Vagina (tissue), 2 donors: ENCODE measurements around the gene AQP11. TPM values are rescaled to one million over a fixed set of nuclear protein-coding genes. Genes with fewer than 3 reads are reported as not detected.

ENCODE experiments used
- DNase-seq, 2 donors: peaks; one replicate each; pipeline ENCODE4 v3.0.0-alpha.2; 2017; ENCODE audit errors: extremely low spot score in 2 of 2
- H3K27ac ChIP-seq: fragments of 200-600 bp; sonication (generic); one replicate; pipeline ENCODE4 v1.5.1; 2019
- H3K27me3 ChIP-seq: fragments of 200-600 bp; sonication (generic); one replicate; pipeline ENCODE4 v1.5.1; 2019
- H3K36me3 ChIP-seq, 2 donors: fragments of 200-600 bp; sonication (generic); one replicate each; pipeline ENCODE4 v1.5.1; 2017 to 2019
- H3K4me1 ChIP-seq: fragments of 200-600 bp; sonication (generic); one replicate; pipeline ENCODE4 v1.5.1; 2019
- H3K4me3 ChIP-seq, 2 donors: fragments of 200-600 bp; sonication (generic); 1 replicate in 1 of 2; 2 replicates in 1 of 2; pipeline ENCODE4 v1.5.1; 2016 to 2019
- H3K9me3 ChIP-seq: fragments of 200-600 bp; sonication (generic); one replicate; pipeline ENCODE4 v1.5.1; 2019
- POLR2A ChIP-seq, 2 donors: fragments of 450-650 bp; IDR thresholded peaks; one replicate each; pipeline ENCODE4 v1.6.1; 2017; ENCODE audit warnings: antibody characterized with exemption in 2 of 2, mild to moderate bottlenecking in 2 of 2, moderate library complexity in 2 of 2
- POLR2AphosphoS5 ChIP-seq, 2 donors: sonication (generic); formaldehyde crosslinking; IDR thresholded peaks; one replicate each; pipeline ENCODE4 v1.9.0; 2017; ENCODE audit warnings: antibody characterized with exemption in 2 of 2, mild to moderate bottlenecking in 2 of 2, low read depth in 1 of 2; ENCODE audit not compliant: insufficient read depth in 1 of 2
- intact Hi-C: fragments of 100-400 bp; cut with DNase I; formaldehyde crosslinking; loops from one replicate; pipeline ENCODE4 v1.15.1; 2023
- total RNA-seq: library from RNA; depleted of rRNA; stranded (reverse); fragments of >200 nt; gene quantifications from one replicate; pipeline ENCODE4 v1.2.3, GENCODE V29; 2016
- TF ChIP-seq, protein P1 (sequence below), 3 experiments: fragments of 450-650 bp in 2 of 3; fragments of 200-600 bp in 1 of 3; sonication (generic) in 1 of 3; IDR thresholded peaks; one replicate each; pipeline ENCODE4 v1.5.1; 2017 to 2019; ENCODE audit warnings: antibody characterized with exemption in 3 of 3, mild to moderate bottlenecking in 2 of 3, moderate library complexity in 2 of 3

Gene AQP11
- total RNA-seq, 1 donor from 2014 or later = 1.7 TPM

GRCh38 chr11:77580712-77581337 lies 8.9 kb upstream of the AQP11 start:
- no peaks in the 10 kb centered on the region for H3K27me3 ChIP-seq
- H3K4me1 ChIP-seq = no peaks in the 10 kb centered on the region
- TF ChIP-seq POLR2AphosphoS5 (IDR thresholded peaks at IDR 0.05; ENCODE audit: insufficient read depth in 1 of 2, low read depth in 1 of 2) (no peak), POLR2A (IDR thresholded peaks at IDR 0.05) (no peak)
- TF ChIP-seq, protein P1, sequence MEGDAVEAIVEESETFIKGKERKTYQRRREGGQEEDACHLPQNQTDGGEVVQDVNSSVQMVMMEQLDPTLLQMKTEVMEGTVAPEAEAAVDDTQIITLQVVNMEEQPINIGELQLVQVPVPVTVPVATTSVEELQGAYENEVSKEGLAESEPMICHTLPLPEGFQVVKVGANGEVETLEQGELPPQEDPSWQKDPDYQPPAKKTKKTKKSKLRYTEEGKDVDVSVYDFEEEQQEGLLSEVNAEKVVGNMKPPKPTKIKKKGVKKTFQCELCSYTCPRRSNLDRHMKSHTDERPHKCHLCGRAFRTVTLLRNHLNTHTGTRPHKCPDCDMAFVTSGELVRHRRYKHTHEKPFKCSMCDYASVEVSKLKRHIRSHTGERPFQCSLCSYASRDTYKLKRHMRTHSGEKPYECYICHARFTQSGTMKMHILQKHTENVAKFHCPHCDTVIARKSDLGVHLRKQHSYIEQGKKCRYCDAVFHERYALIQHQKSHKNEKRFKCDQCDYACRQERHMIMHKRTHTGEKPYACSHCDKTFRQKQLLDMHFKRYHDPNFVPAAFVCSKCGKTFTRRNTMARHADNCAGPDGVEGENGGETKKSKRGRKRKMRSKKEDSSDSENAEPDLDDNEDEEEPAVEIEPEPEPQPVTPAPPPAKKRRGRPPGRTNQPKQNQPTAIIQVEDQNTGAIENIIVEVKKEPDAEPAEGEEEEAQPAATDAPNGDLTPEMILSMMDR (IDR thresholded peaks at IDR 0.05) = no peak
- no peaks in the 10 kb centered on the region for H3K36me3 ChIP-seq
- no peak overlapping the region for H3K4me3 ChIP-seq
- intact Hi-C loops = no loop called here
- no peak overlapping the region for H3K27ac ChIP-seq
- no peaks in the 10 kb centered on the region for H3K9me3 ChIP-seq
- DNase-seq = no peak

- no peaks in the 10 kb centered on the region for H3K9me3 ChIP-seq
- peak overlapping the region; percentile 82 for H3K27ac ChIP-seq
- intact Hi-C loops = no loop called here
- DNase-seq = no peak
- no peaks in the 10 kb centered on the region for H3K36me3 ChIP-seq
- TF ChIP-seq POLR2AphosphoS5 (IDR thresholded peaks at IDR 0.05; ENCODE audit: insufficient read depth in 1 of 2, low read depth in 1 of 2) (no peak), POLR2A (IDR thresholded peaks at IDR 0.05) (no peak)
- TF ChIP-seq, protein P1 (IDR thresholded peaks at IDR 0.05) = no peak
- no peaks in the 10 kb centered on the region for H3K27me3 ChIP-seq
- H3K4me1 ChIP-seq = no peaks in the 10 kb centered on the region
- H3K4me3 ChIP-seq = peak overlapping the region; percentile 60 to 76
These were observed 602 bp upstream of the AQP11 start for GRCh38 chr11:77589181-77589520.

GRCh38 chr11:77590194-77590782 lies 535 bp downstream of the AQP11 start:
- Histone ChIP-seq H3K4me3 (peak overlapping the region; percentile 60 to 76), H3K27me3 (no peaks in the 10 kb centered on the region), H3K27ac (peak overlapping the region; percentile 82), H3K9me3 (no peaks in the 10 kb centered on the region), H3K36me3 (no peaks in the 10 kb centered on the region), H3K4me1 (no peaks in the 10 kb centered on the region)
- DNase-seq = no peak
- intact Hi-C loops = no loop called here
- TF ChIP-seq POLR2AphosphoS5 (IDR thresholded peaks at IDR 0.05; ENCODE audit: insufficient read depth in 1 of 2, low read depth in 1 of 2) = peak in 1 of 2 donors; percentile 51
- TF ChIP-seq POLR2A (IDR thresholded peaks at IDR 0.05) = no peak
- TF ChIP-seq, protein P1 (IDR thresholded peaks at IDR 0.05) = no peak

GRCh38 chr11:77592727-77593126 lies 3.0 kb downstream of the AQP11 start:
- Histone ChIP-seq H3K9me3 (no peaks in the 10 kb centered on the region), H3K27me3 (no peaks in the 10 kb centered on the region), H3K4me1 (no peaks in the 10 kb centered on the region), H3K27ac (no peak overlapping the region), H3K36me3 (no peaks in the 10 kb centered on the region), H3K4me3 (no peak overlapping the region)
- TF ChIP-seq POLR2A (IDR thresholded peaks at IDR 0.05) (no peak), POLR2AphosphoS5 (IDR thresholded peaks at IDR 0.05; ENCODE audit: insufficient read depth in 1 of 2, low read depth in 1 of 2) (no peak)
- TF ChIP-seq, protein P1 (IDR thresholded peaks at IDR 0.05) = no peak
- DNase-seq = no peak
- intact Hi-C loops = no loop called here

- Histone ChIP-seq H3K27ac (no peak overlapping the region), H3K36me3 (no peaks in the 10 kb centered on the region), H3K27me3 (no peaks in the 10 kb centered on the region), H3K4me1 (no peaks in the 10 kb centered on the region), H3K9me3 (no peaks in the 10 kb centered on the region), H3K4me3 (no peak overlapping the region)
- no peak for DNase-seq
- TF ChIP-seq, protein P1 (IDR thresholded peaks at IDR 0.05) = no peak
- TF ChIP-seq POLR2AphosphoS5 (IDR thresholded peaks at IDR 0.05; ENCODE audit: insufficient read depth in 1 of 2, low read depth in 1 of 2) = no peak
- no peak for TF ChIP-seq POLR2A (IDR thresholded peaks at IDR 0.05)
- intact Hi-C loops = no loop called here
These were observed 4.1 kb downstream of the AQP11 start for GRCh38 chr11:77593883-77594282.
